Measurements from ENCODE around the gene FMN1.

The FMN1 gene

GRCh38 chr15:32991619-32992111 is 202.8 kb downstream of the FMN1 start:
- Histone ChIP-seq H3K9me3 (ENCODE audit: control insufficient read depth, low read length) (no peaks in the 10 kb centered on the region), H3K4me2 (ENCODE audit: low read length) (no peak overlapping the region), H3K9ac (no peak overlapping the region), H3K27me3 (ENCODE audit: control insufficient read depth, insufficient read depth, low read length) (no peaks in the 10 kb centered on the region), H2AFZ (no peak overlapping the region), H3K79me2 (no peaks in the 10 kb centered on the region), H3K4me1 (no peaks in the 10 kb centered on the region), H3K27ac (no peak overlapping the region), H3K4me3 (ENCODE audit: low read depth, low read length) (no peak overlapping the region), H3K36me3 (ENCODE audit: control insufficient read depth, insufficient read depth, low read length) (no peaks in the 10 kb centered on the region)
- TF ChIP-seq CTCF (IDR thresholded peaks at IDR 0.05): no peak

GRCh38 chr15:32990071-32990470 is 204.4 kb downstream of the FMN1 start:
- Histone ChIP-seq H3K4me1 (no peaks in the 10 kb centered on the region), H3K9me3 (ENCODE audit: control insufficient read depth, low read length) (no peaks in the 10 kb centered on the region), H3K27ac (no peak overlapping the region), H3K27me3 (ENCODE audit: control insufficient read depth, insufficient read depth, low read length) (no peaks in the 10 kb centered on the region), H3K4me2 (ENCODE audit: low read length) (no peak overlapping the region), H3K9ac (no peak overlapping the region), H2AFZ (no peak overlapping the region), H3K36me3 (ENCODE audit: control insufficient read depth, insufficient read depth, low read length) (no peaks in the 10 kb centered on the region), H3K79me2 (no peaks in the 10 kb centered on the region), H3K4me3 (ENCODE audit: low read depth, low read length) (no peak overlapping the region)
- TF ChIP-seq CTCF (IDR thresholded peaks at IDR 0.05): no peak

- Histone ChIP-seq H3K4me3 (ENCODE audit: low read depth, low read length) (no peak overlapping the region), H3K36me3 (ENCODE audit: control insufficient read depth, insufficient read depth, low read length) (no peaks in the 10 kb centered on the region), H3K9ac (no peak overlapping the region), H2AFZ (no peak overlapping the region), H3K79me2 (no peaks in the 10 kb centered on the region), H3K9me3 (ENCODE audit: control insufficient read depth, low read length) (no peaks in the 10 kb centered on the region), H3K27me3 (ENCODE audit: control insufficient read depth, insufficient read depth, low read length) (no peaks in the 10 kb centered on the region), H3K4me2 (ENCODE audit: low read length) (no peak overlapping the region), H3K27ac (no peak overlapping the region), H3K4me1 (no peaks in the 10 kb centered on the region)
- no peak for TF ChIP-seq CTCF (IDR thresholded peaks at IDR 0.05)
These were observed 207.4 kb downstream of the FMN1 start for GRCh38 chr15:32987067-32987466.

- Histone ChIP-seq H2AFZ (no peak overlapping the region), H3K27ac (no peak overlapping the region), H3K4me2 (ENCODE audit: low read length) (no peak overlapping the region), H3K79me2 (no peaks in the 10 kb centered on the region), H3K4me3 (ENCODE audit: low read depth, low read length) (no peak overlapping the region), H3K9ac (no peak overlapping the region), H3K36me3 (ENCODE audit: control insufficient read depth, insufficient read depth, low read length) (no peaks in the 10 kb centered on the region), H3K9me3 (ENCODE audit: control insufficient read depth, low read length) (no peaks in the 10 kb centered on the region), H3K4me1 (no peaks in the 10 kb centered on the region), H3K27me3 (ENCODE audit: control insufficient read depth, insufficient read depth, low read length) (no peaks in the 10 kb centered on the region)
- TF ChIP-seq CTCF (IDR thresholded peaks at IDR 0.05): no peak
These were observed 208.4 kb downstream of the FMN1 start for GRCh38 chr15:32986147-32986546.

- Histone ChIP-seq H3K27me3 (ENCODE audit: control insufficient read depth, insufficient read depth, low read length) (no peaks in the 10 kb centered on the region), H3K36me3 (ENCODE audit: control insufficient read depth, insufficient read depth, low read length) (no peaks in the 10 kb centered on the region), H3K9ac (no peak overlapping the region), H2AFZ (no peak overlapping the region), H3K4me2 (ENCODE audit: low read length) (no peak overlapping the region), H3K4me3 (ENCODE audit: low read depth, low read length) (no peak overlapping the region), H3K9me3 (ENCODE audit: control insufficient read depth, low read length) (no peaks in the 10 kb centered on the region), H3K27ac (no peak overlapping the region), H3K4me1 (no peaks in the 10 kb centered on the region), H3K79me2 (no peaks in the 10 kb centered on the region)
- TF ChIP-seq CTCF (IDR thresholded peaks at IDR 0.05): no peak
These were observed 210.8 kb downstream of the FMN1 start for GRCh38 chr15:32983679-32984078.

All from parathyroid adenoma (tissue), 2 donors.